Measurements from ENCODE around the gene SUSD4. TPM values are rescaled to one million over a fixed set of nuclear protein-coding genes. Genes with fewer than 3 reads are reported as not detected.

The SUSD4 gene
- polyA plus RNA-seq, 1 of the 3 experiments (the other 2 are of a cell fraction): 0.31 TPM

- CTCF ChIA-PET: no interaction called here
- H2AFZ ChIP-seq (ENCODE audit: low read depth): no peak overlapping the region
- H3K4me2 ChIP-seq: no peak overlapping the region
- peaks cover 0 to 10% of the 10 kb centered on the region in 2 experiments; a peak in 2 of 4 replicates for H3K4me1 ChIP-seq (ENCODE audit: control insufficient read depth in 1 of 2, insufficient read depth in 2 of 2, low read depth in 1 of 2, low read length in 1 of 2)
- no peaks in the 10 kb centered on the region for H4K20me1 ChIP-seq (ENCODE audit: insufficient read depth)
- H3K27me3 ChIP-seq (ENCODE audit: insufficient read depth): peaks cover 9% of the 10 kb centered on the region; the same call in 1 of the 2 replicates
- H3K4me3 ChIP-seq (ENCODE audit: low read depth in 2 of 2, low read length in 1 of 2): no peak overlapping the region
- H3K36me3 ChIP-seq (replicated peaks in 1 of 2; ENCODE audit: control insufficient read depth in 1 of 2, insufficient read depth in 2 of 2, low read length in 1 of 2): no peaks in the 10 kb centered on the region
- POLR2A ChIA-PET: no interaction called here
- TF ChIP-seq TCF12 (IDR thresholded peaks at IDR 0.05): no peak
- TF ChIP-seq, protein P1, sequence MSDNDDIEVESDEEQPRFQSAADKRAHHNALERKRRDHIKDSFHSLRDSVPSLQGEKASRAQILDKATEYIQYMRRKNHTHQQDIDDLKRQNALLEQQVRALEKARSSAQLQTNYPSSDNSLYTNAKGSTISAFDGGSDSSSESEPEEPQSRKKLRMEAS (IDR thresholded peaks at IDR 0.05; ENCODE audit: low read depth): no peak
- TF ChIP-seq RCOR1 (IDR thresholded peaks at IDR 0.05; ENCODE audit: low read length): no peak
- no peak for TF ChIP-seq ZBTB33 (IDR thresholded peaks at IDR 0.05; ENCODE audit: borderline replicate concordance, low read depth)
- no peak for TF ChIP-seq NRF1 (IDR thresholded peaks at IDR 0.05; ENCODE audit: low read depth, low read length)
- TF ChIP-seq, protein P2, sequence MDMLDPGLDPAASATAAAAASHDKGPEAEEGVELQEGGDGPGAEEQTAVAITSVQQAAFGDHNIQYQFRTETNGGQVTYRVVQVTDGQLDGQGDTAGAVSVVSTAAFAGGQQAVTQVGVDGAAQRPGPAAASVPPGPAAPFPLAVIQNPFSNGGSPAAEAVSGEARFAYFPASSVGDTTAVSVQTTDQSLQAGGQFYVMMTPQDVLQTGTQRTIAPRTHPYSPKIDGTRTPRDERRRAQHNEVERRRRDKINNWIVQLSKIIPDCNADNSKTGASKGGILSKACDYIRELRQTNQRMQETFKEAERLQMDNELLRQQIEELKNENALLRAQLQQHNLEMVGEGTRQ (IDR thresholded peaks at IDR 0.05; ENCODE audit: borderline replicate concordance, low read depth, low read length): no peak
- no peak for TF ChIP-seq GABPA (IDR thresholded peaks at IDR 0.05; ENCODE audit: low read depth)
- no peak for TF ChIP-seq FOXJ3 (CRISPR knock-in tag; IDR thresholded peaks at IDR 0.05)
- TF ChIP-seq TAF1 (IDR thresholded peaks at IDR 0.05; ENCODE audit: borderline replicate concordance, low read depth, low read length): no peak
- no peak for TF ChIP-seq POLR2AphosphoS5 (IDR thresholded peaks at IDR 0.05; ENCODE audit: low read depth, low read length)
- TF ChIP-seq, protein P3, sequence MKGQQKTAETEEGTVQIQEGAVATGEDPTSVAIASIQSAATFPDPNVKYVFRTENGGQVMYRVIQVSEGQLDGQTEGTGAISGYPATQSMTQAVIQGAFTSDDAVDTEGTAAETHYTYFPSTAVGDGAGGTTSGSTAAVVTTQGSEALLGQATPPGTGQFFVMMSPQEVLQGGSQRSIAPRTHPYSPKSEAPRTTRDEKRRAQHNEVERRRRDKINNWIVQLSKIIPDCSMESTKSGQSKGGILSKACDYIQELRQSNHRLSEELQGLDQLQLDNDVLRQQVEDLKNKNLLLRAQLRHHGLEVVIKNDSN (IDR thresholded peaks at IDR 0.05; ENCODE audit: borderline replicate concordance, low read depth): no peak
- no peak for TF ChIP-seq RFX5 (IDR thresholded peaks at IDR 0.05; ENCODE audit: low read length)
- TF ChIP-seq CHD2 (IDR thresholded peaks at IDR 0.05; ENCODE audit: low read length, partially characterized antibody): no peak
- TF ChIP-seq, protein P4, sequence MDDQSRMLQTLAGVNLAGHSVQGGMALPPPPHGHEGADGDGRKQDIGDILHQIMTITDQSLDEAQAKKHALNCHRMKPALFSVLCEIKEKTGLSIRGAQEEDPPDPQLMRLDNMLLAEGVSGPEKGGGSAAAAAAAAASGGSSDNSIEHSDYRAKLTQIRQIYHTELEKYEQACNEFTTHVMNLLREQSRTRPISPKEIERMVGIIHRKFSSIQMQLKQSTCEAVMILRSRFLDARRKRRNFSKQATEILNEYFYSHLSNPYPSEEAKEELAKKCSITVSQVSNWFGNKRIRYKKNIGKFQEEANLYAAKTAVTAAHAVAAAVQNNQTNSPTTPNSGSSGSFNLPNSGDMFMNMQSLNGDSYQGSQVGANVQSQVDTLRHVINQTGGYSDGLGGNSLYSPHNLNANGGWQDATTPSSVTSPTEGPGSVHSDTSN (IDR thresholded peaks at IDR 0.05): no peak
- TF ChIP-seq CTCF (IDR thresholded peaks at IDR 0.05): no peak
- TF ChIP-seq, protein P5, sequence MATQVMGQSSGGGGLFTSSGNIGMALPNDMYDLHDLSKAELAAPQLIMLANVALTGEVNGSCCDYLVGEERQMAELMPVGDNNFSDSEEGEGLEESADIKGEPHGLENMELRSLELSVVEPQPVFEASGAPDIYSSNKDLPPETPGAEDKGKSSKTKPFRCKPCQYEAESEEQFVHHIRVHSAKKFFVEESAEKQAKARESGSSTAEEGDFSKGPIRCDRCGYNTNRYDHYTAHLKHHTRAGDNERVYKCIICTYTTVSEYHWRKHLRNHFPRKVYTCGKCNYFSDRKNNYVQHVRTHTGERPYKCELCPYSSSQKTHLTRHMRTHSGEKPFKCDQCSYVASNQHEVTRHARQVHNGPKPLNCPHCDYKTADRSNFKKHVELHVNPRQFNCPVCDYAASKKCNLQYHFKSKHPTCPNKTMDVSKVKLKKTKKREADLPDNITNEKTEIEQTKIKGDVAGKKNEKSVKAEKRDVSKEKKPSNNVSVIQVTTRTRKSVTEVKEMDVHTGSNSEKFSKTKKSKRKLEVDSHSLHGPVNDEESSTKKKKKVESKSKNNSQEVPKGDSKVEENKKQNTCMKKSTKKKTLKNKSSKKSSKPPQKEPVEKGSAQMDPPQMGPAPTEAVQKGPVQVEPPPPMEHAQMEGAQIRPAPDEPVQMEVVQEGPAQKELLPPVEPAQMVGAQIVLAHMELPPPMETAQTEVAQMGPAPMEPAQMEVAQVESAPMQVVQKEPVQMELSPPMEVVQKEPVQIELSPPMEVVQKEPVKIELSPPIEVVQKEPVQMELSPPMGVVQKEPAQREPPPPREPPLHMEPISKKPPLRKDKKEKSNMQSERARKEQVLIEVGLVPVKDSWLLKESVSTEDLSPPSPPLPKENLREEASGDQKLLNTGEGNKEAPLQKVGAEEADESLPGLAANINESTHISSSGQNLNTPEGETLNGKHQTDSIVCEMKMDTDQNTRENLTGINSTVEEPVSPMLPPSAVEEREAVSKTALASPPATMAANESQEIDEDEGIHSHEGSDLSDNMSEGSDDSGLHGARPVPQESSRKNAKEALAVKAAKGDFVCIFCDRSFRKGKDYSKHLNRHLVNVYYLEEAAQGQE (IDR thresholded peaks at IDR 0.05; ENCODE audit: low read depth, low read length): no peak
- TF ChIP-seq JUND (IDR thresholded peaks at IDR 0.05): no peak
- no peak overlapping the region for H3K27ac ChIP-seq (ENCODE audit: low read depth in 2 of 2, low read length in 1 of 2)
- no peaks in the 10 kb centered on the region for H3K9me3 ChIP-seq
- no peaks in the 10 kb centered on the region for H3K9me2 ChIP-seq
- no peaks in the 10 kb centered on the region for H3F3A ChIP-seq (replicated peaks; ENCODE audit: insufficient read depth)
- no peaks in the 10 kb centered on the region for H3K79me2 ChIP-seq (ENCODE audit: insufficient read depth)
- H3K9ac ChIP-seq: no peak overlapping the region
- WGBS (ENCODE audit: low lambda C conversion rate): 63% methylated on average over 4 of the region's 4 CpGs
- no peak for DNase-seq
Measured at GRCh38 chr1:223346311-223346710, 17.7 kb downstream of the SUSD4 start.

Measured in SK-N-SH (cell line).